Ovary (tissue), 9 donors: Measurements from ENCODE around the gene MROH7. TPM values are rescaled to one million over a fixed set of nuclear protein-coding genes. Genes with fewer than 3 reads are reported as not detected.

Source experiments
- DNase-seq, 5 donors: peaks; one replicate each; pipeline ENCODE4 v3.0.0-alpha.2; 2019 to 2020
- H3K27ac ChIP-seq, 2 donors: fragments of 200-600 bp; one replicate each; pipeline versions ENCODE4 v1.5.1 to v1.8.0; 2019 to 2022
- H3K27me3 ChIP-seq: fragments of 200-600 bp; one replicate; pipeline ENCODE4 v1.8.0; 2022
- H3K36me3 ChIP-seq: fragments of 200-600 bp; sonication (generic); one replicate; pipeline ENCODE4 v1.5.1; 2019
- H3K4me1 ChIP-seq: one replicate; pipeline ENCODE4 v1.8.1; 2013; ENCODE audit warnings: mild to moderate bottlenecking, moderate library complexity; ENCODE audit not compliant: insufficient read depth
- H3K4me3 ChIP-seq: fragments of 200-600 bp; sonication (generic); one replicate; pipeline ENCODE4 v1.5.1; 2017
- H3K9me3 ChIP-seq, 2 donors: fragments of 200-600 bp in 1 of 2; sonication (generic) in 1 of 2; one replicate each; pipeline versions ENCODE4 v1.5.1 to v1.8.1; 2013 to 2019; ENCODE audit warnings: mild to moderate bottlenecking in 1 of 2, moderate library complexity in 1 of 2
- CTCF ChIP-seq, 3 donors: fragments of 450-650 bp in 2 of 3; fragments of 200-600 bp in 1 of 3; IDR thresholded peaks; one replicate each; pipeline versions ENCODE4 v1.5.1 to v1.8.0; 2016 to 2022; ENCODE audit warnings: antibody characterized with exemption in 3 of 3, mild to moderate bottlenecking in 1 of 3
- EP300 ChIP-seq: sonication (generic); formaldehyde crosslinking; IDR thresholded peaks from one replicate; pipeline ENCODE4 v1.6.1; 2017; ENCODE audit warnings: antibody characterized with exemption
- POLR2A ChIP-seq: fragments of 450-650 bp; IDR thresholded peaks from one replicate; pipeline ENCODE4 v1.6.1; 2017; ENCODE audit warnings: antibody characterized with exemption, mild to moderate bottlenecking, moderate library complexity
- WGBS, 3 donors: extraction: QIAGEN DNeasy Blood & Tissue Kit in 1 of 3; methylation state at CpG; one replicate each; pipeline versions ENCODE4 v1.1.5 to v1.1.7; 2013 to 2017; 5-methylcytosine and 5-hydroxymethylcytosine counted together
- intact Hi-C, 4 donors: fragments of 100-400 bp; cut with DNase I; formaldehyde crosslinking; loops; one replicate each; pipeline versions ENCODE4 v1.11.0 to v1.15.1; 2022 to 2023
- polyA plus RNA-seq, 2 donors: library from polyadenylated mRNA; stranded (reverse); fragments of 200-250 nt in 1 of 2; fragments of 350-450 nt in 1 of 2; fragmentation: Illumina TruSeq in 1 of 2; extraction: RNeasy Lipid Tissue Mini Kit (QIAGEN cat#74804) in 1 of 2; gene quantifications; one replicate each; pipeline ENCODE4 v1.2.3, GENCODE V29; 2013 to 2014
- total RNA-seq, 7 donors: library from RNA; depleted of rRNA in 2 of 7; stranded (reverse); fragments of >200 nt in 2 of 7; fragmentation: NEBNext Ultra II Directional in 3 of 7; extraction: Animal tissue kit (Norgen Biotek cat#: 25700) in 3 of 7; gene quantifications; one replicate each; pipeline versions ENCODE4 v1.1.0 to v1.2.4, GENCODE V29; 2016 to 2023
- donor health status: DM: no; HTN: no; CAD: no; lungs with moderate emphysema.
- donor health status: DM: no; HTN: no; CAD: no.
- donor health status: Bipolar disorder and iron deficiency.
- donor health status: DM: yes; HTN: yes; CAD: no.
- donor health status: DM: no; HTN: no; CAD: no.
- donor health status: DM: yes; HTN: yes; CAD: no.

MROH7 gene
- total and polyA plus RNA-seq, 9 donors, result 3.1 to 20.9 (median 9.3) TPM

- no peak overlapping the region for H3K4me3 ChIP-seq
- H3K9me3 ChIP-seq, result no peaks in the 10 kb centered on the region
- no peaks in the 10 kb centered on the region for H3K4me1 ChIP-seq
- H3K27me3 ChIP-seq, result no peaks in the 10 kb centered on the region
- no peaks in the 10 kb centered on the region for H3K36me3 ChIP-seq
- 50 to 60% (median 50%) methylated on average over 4 of the region's 4 CpGs for WGBS, 3 donors
- TF ChIP-seq EP300 (no peak), POLR2A (no peak)
- intact Hi-C loops, result no loop called here
- no peak for DNase-seq
- no peak overlapping the region for H3K27ac ChIP-seq
Measured at GRCh38 chr1:54742282-54742681, 100.7 kb downstream of the MROH7 start.

- no peaks in the 10 kb centered on the region for H3K4me1 ChIP-seq
- no peaks in the 10 kb centered on the region for H3K27me3 ChIP-seq
- H3K36me3 ChIP-seq, result no peaks in the 10 kb centered on the region
- 75 to 76% (median 75%) methylated on average over 12 of the region's 12 CpGs for WGBS, 3 donors
- TF ChIP-seq CTCF (IDR thresholded peaks at IDR 0.05) (no peak), POLR2A (no peak), EP300 (no peak)
- H3K9me3 ChIP-seq, result no peaks in the 10 kb centered on the region
- intact Hi-C loops, result no loop called here
- no peak for DNase-seq
- no peak overlapping the region for H3K27ac ChIP-seq
- no peak overlapping the region for H3K4me3 ChIP-seq
Measured at GRCh38 chr1:54743416-54744226, 102.0 kb downstream of the MROH7 start.

- DNase-seq, result no peak
Measured at GRCh38 chr1:54744696-54745095, 103.1 kb downstream of the MROH7 start.

GRCh38 chr1:54745274-54745673 is 103.7 kb downstream of the MROH7 start:
- no peak overlapping the region for H3K27ac ChIP-seq
- H3K4me3 ChIP-seq, result no peak overlapping the region
- intact Hi-C loops, result no loop called here
- H3K9me3 ChIP-seq, result no peaks in the 10 kb centered on the region
- WGBS, 3 donors, result 88 to 89% (median 88%) methylated on average over 6 of the region's 6 CpGs
- H3K36me3 ChIP-seq, result no peaks in the 10 kb centered on the region
- DNase-seq, result no peak
- no peaks in the 10 kb centered on the region for H3K4me1 ChIP-seq
- H3K27me3 ChIP-seq, result no peaks in the 10 kb centered on the region
- no peak for TF ChIP-seq POLR2A
- TF ChIP-seq EP300, result no peak
- TF ChIP-seq CTCF (IDR thresholded peaks at IDR 0.05), result no peak

More at GRCh38 chr1:54744696-54745095, 103.1 kb downstream of the MROH7 start:
- no peaks in the 10 kb centered on the region for H3K9me3 ChIP-seq
- H3K4me1 ChIP-seq, result no peaks in the 10 kb centered on the region
- H3K4me3 ChIP-seq, result no peak overlapping the region
- no peaks in the 10 kb centered on the region for H3K36me3 ChIP-seq
- H3K27me3 ChIP-seq, result no peaks in the 10 kb centered on the region
- 81 to 94% (median 90%) methylated on average over 3 of the region's 3 CpGs for WGBS, 3 donors
- TF ChIP-seq EP300 (no peak), CTCF (IDR thresholded peaks at IDR 0.05) (no peak), POLR2A (no peak)
- no peak overlapping the region for H3K27ac ChIP-seq
- intact Hi-C loops, result no loop called here

- no peak for DNase-seq
- Histone ChIP-seq H3K4me1 (no peaks in the 10 kb centered on the region), H3K27me3 (no peaks in the 10 kb centered on the region), H3K36me3 (no peaks in the 10 kb centered on the region), H3K27ac (no peak overlapping the region), H3K9me3 (no peaks in the 10 kb centered on the region), H3K4me3 (no peak overlapping the region)
- TF ChIP-seq CTCF (IDR thresholded peaks at IDR 0.05) (no peak), EP300 (no peak), POLR2A (no peak)
- intact Hi-C loops, result no loop called here
- 94 to 97% (median 97%) methylated on average over 4 of the region's 4 CpGs for WGBS, 3 donors
Measured at GRCh38 chr1:54745864-54746263, 104.3 kb downstream of the MROH7 start.
